GM20431 (cell line): Measurements from ENCODE around the gene SMYD3.

Experiments used
- in situ Hi-C: fragments of 300-500 bp; cut with MseI, MboI; formaldehyde crosslinking; loops from one replicate; pipeline ENCODE4 v1.15.0; 2020; ENCODE audit warnings: low sequenced_read_pairs; ENCODE audit not compliant: unreplicated experiment

Gene SMYD3

DNA sequence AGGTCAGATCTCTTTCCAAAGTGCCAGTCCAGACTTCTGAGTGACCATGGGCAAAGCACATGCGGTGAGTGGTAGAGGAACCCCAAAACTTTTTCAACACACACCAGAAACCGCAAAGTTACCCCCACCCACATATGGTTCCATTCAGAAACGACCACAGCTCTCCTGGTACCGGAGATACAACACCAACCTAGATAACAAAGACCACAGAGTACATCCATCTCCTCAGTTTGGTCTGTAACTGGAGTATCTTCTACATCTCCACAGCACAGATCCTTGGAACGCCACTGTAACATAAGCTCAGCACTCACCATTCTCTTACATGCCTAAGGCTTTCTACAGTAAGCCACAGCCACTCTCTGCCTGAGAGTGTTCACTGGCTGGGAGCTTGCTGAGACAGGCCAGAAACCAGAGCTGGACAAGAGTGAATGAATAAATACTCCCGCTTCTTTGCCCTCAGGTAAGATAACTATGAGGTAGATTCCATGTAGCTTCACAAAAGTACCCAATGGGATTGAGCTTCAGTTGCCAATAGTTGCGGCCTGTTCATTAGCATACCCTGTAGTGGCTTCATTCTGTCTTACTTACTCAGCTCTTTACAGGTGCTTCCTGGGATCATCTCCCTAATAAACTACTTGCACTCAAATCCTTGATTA is 81.8 kb downstream of the SMYD3 start:
- in situ Hi-C loops = no loop called here

DNA sequence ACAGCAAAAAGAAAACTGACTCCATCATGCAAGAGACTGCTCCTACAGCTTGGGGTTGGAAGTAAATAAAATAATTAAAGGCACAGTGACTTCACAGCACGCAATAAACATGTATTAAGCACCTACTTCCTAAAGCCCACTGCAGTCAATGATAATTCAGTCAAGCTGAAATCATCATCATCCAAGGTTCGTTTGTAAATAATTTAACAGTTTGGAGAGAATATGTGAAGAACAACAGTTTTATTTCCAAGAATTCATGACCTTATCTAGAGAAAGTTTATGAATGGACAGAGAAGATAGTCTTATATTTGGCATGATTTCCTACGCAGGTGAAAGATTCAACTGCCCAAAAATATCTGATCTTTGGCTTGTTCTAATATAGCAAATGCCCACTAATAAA is 86.8 kb downstream of the SMYD3 start:
- in situ Hi-C loops = no loop called here

DNA sequence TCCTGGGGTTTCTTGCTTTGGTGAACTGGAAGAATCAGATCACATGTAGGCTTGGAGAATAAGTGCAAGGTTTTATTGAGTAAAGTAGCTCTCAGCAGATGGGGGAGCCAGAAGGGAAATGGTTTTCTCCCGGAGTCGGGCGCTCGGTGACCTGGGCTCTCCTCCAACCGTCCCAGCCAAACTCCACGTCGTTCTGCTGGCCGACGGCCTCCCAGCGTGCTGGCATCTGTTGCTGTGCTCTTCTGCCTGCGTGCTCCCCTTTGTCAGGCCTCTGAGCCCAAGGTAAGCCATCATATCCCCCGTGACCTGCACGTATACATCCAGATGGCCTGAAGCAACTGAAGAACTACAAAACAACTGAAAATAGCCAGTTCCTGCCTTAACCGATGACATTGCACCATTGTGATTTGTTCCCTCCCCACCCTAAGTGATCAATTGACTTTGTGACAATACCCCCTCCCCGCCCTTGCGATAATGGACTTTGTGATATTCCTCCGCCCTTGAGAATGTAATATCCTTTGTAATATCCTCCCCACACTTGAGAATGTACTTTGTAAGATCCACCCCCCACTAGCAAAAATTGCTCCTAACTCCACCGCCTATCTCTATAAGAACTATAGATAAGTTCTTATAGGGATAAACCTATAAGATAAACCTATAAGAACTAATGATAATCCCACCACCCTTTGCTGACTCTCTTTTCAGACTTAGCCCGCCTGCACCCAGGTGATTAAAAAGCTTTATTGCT is 88.3 kb downstream of the SMYD3 start:
- in situ Hi-C loops = no loop called here

DNA sequence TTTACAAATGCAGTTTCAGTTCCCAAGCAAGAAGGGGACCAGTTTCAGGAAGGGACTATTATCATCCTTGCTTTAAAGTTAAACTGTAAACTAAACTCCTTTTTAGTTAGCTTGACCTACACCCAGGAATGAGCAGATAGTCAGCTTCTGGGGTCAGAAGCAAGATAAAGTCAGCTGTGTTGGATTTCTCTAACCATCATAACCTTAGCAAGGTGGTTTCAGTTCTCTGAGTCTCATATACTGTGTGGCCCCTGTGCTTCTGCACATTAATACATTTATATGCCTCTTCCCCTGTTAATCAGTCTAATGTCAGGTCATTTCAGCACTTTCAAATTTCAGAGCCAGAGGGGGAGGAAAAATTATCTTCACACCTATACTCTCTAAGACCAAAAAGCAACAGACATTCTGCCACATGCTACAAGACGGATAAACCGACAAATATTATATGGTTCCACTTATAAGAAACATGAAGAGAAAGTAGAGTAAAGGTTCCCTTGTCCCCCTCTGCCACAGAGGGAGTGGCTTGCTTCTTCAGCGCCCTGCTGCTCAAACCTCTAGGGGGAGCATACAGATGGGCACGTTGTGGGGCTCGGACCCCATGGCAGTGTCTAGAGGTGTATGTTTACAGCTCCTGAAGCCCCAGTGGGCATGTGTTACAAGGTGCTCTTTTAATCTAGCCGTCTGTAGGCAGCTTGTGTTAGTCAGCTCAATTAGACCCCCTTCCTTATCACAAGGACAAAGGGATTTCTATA is 89.1 kb downstream of the SMYD3 start:
- in situ Hi-C loops = no loop called here

DNA sequence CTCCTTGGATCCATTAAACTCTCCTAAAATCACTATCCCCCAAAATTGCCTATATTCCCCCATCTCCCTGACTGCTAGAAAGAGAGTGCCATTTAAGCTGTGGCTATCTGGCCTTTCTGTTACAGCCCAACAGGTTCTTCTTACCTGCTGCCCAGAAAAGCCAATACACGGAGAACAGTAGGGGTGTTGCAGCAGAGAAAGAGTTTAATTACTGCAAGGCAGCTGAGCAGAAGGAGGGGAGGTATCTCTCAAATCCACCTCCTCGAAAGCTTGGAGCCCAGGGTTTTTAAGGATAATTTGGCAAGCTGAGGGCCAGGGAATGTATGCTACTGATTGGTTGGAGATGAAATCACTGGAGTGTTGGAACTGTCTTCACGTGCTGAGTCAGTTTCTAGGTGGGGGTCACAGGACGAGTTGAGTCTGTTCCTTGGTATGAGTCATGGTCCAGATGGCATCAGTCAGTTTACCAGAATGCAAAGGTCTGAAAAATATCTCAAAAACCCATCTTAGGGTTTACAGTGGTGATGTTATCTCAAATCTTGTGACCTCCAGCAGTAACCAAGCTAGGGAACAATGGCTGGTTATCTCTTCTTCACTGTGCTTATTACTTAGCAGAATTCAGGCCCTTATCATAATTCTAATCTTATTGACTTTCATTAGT is 89.8 kb downstream of the SMYD3 start:
- in situ Hi-C loops = no loop called here

DNA sequence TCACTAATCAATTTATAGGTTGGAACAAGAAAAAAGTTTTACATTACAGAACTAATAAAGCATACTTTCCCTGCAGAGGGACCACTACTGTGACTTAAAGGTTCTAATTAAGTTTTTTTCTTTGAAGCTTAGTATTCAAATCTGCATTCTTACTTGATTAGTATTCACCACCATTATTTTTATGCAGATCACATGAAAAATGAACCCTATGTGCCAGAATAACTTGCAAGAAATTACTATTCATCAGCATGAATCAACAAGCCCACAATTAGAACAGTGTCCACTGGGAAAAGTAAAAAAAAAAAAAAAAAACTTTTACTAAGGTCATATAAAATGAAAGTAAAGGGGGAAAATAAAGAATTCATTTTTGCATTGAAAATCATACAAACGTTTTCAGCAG is 90.8 kb downstream of the SMYD3 start:
- in situ Hi-C loops = no loop called here

DNA sequence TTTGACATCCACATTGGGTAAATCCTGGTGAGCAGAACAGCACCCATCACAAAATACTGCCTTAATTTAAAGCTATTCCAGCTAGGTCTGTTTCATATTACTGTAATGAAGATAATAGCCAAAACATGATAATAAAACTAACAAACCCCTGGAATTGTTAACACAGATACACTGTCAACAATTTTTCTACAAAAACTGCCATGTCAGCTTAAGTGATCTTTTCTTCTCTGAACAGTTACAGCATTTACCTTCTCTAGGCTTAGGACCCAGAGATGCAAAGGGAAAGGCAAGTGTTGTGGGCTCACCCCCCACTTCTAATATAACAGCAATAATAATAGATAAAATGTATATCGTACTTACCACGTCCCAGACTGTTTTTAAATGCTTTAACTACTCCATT is 92.1 kb downstream of the SMYD3 start:
- in situ Hi-C loops = no loop called here

DNA sequence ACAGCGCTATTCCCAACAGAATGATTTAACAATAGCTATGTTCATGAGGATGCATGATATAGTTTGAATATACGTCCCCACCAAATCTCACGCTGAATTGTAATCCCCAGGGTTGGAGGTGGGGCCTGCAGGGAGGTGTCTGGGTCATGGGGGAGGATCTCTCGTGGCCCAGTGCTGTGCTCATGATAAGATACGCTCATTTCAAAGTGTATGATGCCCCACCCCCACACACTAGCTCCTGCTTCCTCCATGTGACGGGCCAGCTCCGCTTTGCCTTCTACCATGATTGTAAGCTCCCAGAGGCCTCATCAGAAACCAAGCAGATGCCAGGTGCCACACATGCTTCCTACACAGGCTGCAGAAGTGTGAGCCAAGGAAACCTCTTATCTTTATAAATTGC is 93.6 kb downstream of the SMYD3 start:
- in situ Hi-C loops = no loop called here

DNA sequence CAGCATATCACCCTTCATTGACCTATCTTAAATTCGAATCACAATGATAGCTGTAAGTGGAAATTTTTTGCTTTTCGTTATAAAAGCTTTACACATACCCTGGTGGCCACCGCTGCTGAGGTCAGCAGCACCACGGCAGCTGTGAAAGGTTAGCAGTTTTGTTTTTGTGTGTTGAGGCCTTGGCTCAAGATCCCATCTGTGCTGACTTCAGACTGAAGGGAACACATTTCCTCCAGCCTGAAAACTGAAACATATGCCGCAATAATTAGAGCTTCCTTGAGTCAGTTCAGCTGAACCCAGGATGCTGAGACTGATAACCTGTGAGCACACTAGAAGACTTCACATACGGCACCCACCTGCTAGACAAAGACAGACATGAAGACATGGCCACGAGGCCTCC is 103.0 kb downstream of the SMYD3 start:
- in situ Hi-C loops = no loop called here

DNA sequence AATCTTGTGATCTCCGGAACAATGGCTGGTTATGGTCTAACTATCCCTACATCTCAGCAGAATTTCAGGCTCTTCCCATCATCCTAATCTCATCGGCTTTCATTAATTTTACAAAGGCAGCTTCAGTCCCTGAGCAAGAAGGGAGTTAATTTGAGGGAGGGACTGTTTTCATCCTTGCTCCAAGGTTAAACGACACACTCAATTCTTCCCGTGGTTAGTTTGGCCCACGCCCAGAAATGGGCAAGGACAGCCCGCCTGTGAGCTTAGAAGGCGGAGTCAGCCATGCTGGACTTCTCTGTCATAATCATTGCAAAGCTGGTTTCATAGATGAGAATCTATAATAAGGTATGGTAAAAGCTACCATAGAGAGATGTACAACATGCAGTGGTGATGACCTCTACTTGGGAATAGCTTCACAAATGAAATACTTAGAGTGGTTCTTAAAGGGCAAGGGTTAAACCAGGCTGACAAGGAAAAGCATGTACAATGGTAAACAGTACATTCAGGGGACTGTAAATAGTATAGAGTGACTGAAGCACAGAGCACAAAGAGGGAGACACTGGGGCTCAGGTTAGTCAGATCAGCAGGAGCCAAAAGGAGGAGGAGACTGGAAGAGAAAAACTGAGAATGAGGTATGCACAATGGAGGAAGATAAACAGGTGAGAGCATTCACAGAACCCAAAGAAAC is 108.8 kb downstream of the SMYD3 start:
- in situ Hi-C loops = no loop called here

DNA sequence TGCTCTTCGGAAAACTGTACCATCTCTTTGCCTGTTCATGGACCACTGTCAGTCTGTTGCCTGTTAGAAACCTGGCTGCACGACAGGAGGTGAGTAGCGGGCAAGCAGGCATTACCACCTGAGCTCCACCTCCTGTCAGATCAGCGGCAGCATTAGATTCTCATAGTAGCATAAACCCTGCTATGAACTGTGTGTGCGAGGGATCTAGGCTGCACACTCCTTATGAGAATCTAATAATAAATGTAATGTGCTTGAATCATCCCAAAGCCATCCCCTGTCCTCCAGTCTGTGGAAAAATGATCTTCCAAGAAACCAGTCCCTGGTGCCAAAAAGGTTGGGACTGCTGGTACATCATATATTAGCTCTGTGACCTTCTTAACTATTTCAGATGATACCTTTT is 110.0 kb downstream of the SMYD3 start:
- in situ Hi-C loops = no loop called here

DNA sequence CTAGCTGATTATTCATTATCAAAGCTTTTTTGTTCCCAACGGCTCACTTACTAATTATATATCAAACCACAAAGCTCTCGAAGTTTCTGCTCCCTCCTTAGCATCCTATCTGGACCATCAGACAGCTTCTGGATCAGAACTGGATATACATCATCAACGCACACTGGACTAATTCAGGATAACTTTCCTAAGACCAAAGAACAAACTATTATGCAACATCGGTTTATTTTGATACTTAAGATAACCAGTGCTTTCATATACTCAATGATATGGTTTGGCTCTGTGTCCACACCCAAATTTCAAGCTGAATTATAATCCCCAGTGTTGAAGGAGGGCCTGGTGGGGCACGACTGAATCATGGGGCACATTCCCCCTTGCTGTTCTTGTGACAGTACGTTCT is 110.8 kb downstream of the SMYD3 start:
- in situ Hi-C loops = no loop called here

DNA sequence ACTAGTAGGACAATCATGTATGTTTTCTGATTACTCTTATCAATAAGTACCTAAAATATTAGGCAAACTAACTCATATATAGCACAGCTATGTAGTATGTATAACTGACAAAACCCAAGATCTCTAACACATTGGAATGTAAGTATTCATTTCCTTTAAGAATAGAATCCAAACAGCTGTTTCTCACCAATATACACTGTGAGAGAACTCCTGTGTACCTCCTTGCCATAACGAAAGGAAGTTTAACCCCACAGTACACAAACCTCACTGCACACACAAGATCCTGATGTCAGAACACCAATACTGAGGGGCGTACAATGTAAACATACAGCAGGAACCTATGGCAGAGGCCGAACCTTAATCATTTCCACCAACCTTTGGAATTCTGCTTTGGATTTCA is 113.0 kb downstream of the SMYD3 start:
- in situ Hi-C loops = no loop called here

DNA sequence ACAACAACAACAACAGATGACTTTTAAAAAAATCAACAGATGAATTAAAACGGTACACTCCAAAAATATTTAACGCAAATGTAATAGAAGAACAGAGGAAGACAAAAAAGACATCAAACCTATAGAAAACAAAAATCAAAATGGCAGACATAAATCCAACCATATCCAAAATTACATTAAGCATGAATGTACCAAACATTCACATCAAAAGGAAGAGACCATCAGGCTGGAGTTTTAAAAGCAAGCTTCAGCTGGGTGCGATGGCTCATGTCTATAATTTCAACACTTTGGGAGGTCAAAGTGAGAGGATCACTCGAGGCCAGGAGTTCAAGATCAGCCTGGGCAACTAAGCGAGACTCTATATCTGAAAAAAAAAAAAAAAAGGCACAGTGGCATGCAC is 116.2 kb downstream of the SMYD3 start:
- in situ Hi-C loops = no loop called here

DNA sequence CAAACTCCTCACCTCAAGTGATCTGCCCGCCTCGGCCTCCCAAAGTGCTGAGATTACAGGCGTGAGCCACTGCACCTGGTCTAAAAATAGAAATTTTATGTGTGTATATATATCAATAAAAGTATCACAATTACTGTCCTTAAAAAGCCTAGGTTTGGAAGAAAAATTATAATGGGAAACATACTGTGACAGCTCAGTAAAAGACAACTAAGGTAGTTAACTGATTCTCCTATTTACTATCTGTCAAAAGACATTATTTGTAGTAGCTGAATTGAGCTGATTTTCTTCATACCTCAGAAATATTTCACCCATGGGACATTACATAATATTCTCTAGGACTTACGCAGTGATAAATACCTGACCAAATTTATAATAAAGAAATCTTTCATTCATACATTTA is 122.5 kb downstream of the SMYD3 start:
- in situ Hi-C loops = no loop called here

DNA sequence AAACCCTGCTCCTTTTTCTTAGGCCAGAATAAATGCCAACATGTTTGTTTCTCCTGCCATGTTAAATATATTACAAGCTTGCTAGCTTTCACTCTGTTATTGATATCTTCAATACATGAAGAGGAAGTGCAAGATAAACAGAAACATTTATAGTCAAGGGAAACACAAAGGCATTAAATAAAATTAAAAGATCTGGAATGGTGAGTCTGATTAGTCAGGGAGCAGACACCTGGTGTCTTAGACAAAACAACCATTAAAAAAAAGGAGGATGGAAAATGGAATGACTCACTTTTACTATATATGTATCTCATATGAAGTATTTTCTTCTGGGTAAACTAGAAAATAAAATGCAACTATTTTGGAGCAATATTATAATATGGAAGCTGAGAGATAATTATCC is 123.3 kb downstream of the SMYD3 start:
- in situ Hi-C loops = no loop called here

DNA sequence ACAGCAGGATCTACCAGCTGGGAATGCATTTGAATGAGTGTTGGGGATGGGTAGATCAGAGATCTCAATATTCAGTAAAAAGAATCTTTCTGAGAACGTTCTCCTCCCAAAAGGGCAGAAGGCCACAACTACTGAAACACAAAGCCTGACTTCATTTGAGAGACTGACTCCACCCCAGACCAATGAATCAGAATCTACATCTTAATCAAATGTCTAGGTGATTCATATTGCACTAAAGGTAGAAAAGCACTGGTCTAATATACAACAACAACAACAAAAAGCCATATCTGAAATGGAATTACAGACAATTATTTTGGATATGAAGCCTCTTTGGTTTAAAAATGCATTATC is 123.9 kb downstream of the SMYD3 start:
- in situ Hi-C loops = no loop called here

DNA sequence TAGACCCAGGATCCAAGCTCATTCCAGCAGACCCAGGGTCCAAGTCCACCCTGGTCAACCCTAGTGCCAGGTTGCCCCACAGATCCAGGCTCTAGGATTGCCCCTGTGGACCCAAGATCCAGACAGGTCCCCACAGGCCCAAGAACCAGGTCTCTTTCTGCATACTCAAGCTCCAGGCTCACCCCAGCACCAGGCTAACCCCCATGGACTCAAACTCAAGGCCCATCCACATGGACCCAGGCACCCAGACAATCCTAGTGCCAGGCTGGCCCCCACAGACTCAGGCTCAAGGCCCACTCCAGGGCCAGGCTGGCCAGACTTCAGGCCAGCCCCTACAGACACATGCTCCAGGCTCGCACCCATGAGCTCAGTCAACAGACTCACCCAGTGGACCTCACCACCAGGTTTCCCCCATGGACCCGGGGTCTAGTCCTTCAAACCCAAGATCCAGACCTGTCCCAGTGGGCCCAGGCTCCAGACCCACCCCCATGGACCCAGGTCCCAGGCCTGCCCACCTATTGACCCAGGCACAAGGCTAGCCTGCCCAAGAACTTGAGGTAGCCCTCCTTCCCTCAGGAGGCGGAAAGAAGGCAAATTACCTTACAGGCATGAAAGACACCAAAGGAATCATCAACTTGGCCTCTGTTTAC is 124.4 kb downstream of the SMYD3 start:
- in situ Hi-C loops = no loop called here

DNA sequence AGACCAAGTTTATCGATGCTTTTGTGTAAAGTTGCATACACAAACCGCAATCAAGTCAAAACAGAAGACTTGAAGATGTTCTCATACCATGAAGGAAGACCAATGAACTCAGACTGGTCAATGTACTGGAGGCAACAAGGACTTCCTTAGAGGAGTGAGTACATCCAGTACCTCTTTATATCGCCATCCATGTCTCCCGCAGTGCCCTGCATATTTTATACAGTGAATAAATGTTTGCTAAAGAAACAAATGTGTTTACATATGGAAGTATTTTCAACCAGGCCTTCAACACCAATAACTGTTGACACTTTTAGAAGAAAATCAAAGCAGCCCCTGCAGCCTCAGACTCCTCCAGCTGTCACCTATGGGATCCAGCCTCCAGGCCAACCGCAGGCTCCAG is 125.6 kb downstream of the SMYD3 start:
- in situ Hi-C loops = no loop called here

DNA sequence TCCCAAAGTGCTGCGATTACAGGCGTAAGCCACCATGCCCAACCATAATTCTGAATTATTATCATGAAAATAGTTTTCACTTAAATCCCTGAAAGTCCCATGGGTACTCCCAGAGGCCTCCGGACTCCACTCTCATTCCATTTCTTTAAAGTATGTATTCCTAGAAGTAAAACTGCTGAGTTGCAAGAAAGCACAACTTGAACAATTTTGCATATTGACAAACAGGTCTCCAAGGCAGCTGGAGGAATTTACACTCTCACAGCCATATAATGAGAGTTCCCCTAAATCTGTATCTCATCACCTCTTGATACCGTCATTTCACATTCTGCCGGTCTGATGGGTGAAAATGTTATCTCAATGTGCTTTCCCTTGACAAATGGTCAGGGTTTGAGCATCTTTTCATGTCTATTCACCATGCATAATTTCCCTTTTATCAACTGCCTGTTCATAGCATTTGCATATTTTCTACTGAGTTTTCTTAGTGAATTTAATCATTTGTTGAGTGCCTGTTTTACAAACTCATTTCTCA is 129.4 kb downstream of the SMYD3 start:
- in situ Hi-C loops = no loop called here
